ENCODE results near the gene TAP1.
A peak's percentile ranks its signal among the peaks of the same experiment; 100 is the strongest.

TAP1 gene

GRCh38 chr6:32838114-32838958 is 15.2 kb downstream of the TAP1 start, which contains the start of gene TAP2:
TSS of gene TAP2 (minus strand) at chr6:32838739. CDS start at chr6:32838233, 506 bp downstream.
- Histone ChIP-seq H3K36me3 (ENCODE audit: control insufficient read depth, low read length) (peaks cover 60% of the 10 kb centered on the region), H3K9me3 (ENCODE audit: control insufficient read depth, insufficient read depth, low read length) (no peaks in the 10 kb centered on the region), H3K27me3 (ENCODE audit: control insufficient read depth, low read length) (no peaks in the 10 kb centered on the region), H3K4me2 (ENCODE audit: low read length) (peak within 1 kb of the TSS; percentile 75), H3K4me1 (ENCODE audit: control insufficient read depth, low read length) (peaks cover 31% of the 10 kb centered on the region), H3K27ac (ENCODE audit: low read depth, low read length) (peak within 1 kb of the TSS; percentile 28), H3K4me3 (ENCODE audit: low read length) (peak within 1 kb of the TSS; percentile 74), H3K9me2 (replicated peaks; ENCODE audit: control insufficient read depth, low read length) (no peaks in the 10 kb centered on the region), H3K79me2 (ENCODE audit: control insufficient read depth, low read length) (peaks cover 19% of the 10 kb centered on the region), H3F3A (ENCODE audit: control insufficient read depth, insufficient read depth) (0 out of 2 replicates have a peak, but pooled peaks cover 4% of the 10 kb centered on the region), H4K20me1 (ENCODE audit: control insufficient read depth, insufficient read depth, low read depth, low read length) (no peaks in the 10 kb centered on the region)
- TF ChIP-seq EZH2phosphoT487 (IDR thresholded peaks at IDR 0.05; ENCODE audit: borderline replicate concordance, low read length): no peak
- TF ChIP-seq, protein P1, sequence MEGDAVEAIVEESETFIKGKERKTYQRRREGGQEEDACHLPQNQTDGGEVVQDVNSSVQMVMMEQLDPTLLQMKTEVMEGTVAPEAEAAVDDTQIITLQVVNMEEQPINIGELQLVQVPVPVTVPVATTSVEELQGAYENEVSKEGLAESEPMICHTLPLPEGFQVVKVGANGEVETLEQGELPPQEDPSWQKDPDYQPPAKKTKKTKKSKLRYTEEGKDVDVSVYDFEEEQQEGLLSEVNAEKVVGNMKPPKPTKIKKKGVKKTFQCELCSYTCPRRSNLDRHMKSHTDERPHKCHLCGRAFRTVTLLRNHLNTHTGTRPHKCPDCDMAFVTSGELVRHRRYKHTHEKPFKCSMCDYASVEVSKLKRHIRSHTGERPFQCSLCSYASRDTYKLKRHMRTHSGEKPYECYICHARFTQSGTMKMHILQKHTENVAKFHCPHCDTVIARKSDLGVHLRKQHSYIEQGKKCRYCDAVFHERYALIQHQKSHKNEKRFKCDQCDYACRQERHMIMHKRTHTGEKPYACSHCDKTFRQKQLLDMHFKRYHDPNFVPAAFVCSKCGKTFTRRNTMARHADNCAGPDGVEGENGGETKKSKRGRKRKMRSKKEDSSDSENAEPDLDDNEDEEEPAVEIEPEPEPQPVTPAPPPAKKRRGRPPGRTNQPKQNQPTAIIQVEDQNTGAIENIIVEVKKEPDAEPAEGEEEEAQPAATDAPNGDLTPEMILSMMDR (IDR thresholded peaks at IDR 0.05; ENCODE audit: low read depth, low read length, poor library complexity, severe bottlenecking): peak; percentile 90

DNA sequence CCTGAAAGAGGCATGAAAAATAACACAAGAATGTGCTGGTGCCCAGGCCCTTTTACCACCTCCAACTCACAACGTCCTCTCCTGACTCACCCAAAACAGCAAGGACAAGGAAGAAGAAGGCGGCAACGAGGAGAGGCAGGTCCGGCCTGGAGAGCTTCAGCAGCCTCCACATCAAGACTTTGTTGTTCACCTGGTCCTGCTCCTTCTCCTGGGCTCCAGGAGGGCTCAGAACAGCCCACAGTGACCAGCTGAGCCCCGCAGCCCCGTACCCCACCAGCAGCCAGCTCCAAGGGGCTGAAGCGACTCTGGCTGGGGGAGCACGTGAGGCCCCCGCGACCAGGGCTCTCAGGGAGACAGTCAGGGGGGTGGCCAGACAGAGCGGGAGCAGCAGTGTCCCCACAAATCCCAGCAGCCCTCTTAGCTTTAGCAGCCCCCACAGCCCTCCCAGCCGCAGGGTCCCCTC is 15.8 kb downstream of the TAP1 start:
- Histone ChIP-seq H3K27ac (ENCODE audit: low read depth, low read length) (peak overlapping the region; percentile 28; the same call in 1 of the 2 replicates), H3K9me3 (ENCODE audit: control insufficient read depth, insufficient read depth, low read length) (no peaks in the 10 kb centered on the region), H3K4me3 (ENCODE audit: low read length) (peak overlapping the region; percentile 74), H3K9me2 (replicated peaks; ENCODE audit: control insufficient read depth, low read length) (no peaks in the 10 kb centered on the region), H3K36me3 (ENCODE audit: control insufficient read depth, low read length) (peaks cover 63% of the 10 kb centered on the region), H3K4me1 (ENCODE audit: control insufficient read depth, low read length) (peaks cover 24% of the 10 kb centered on the region), H3F3A (ENCODE audit: control insufficient read depth, insufficient read depth) (no peaks in the 10 kb centered on the region), H3K27me3 (ENCODE audit: control insufficient read depth, low read length) (no peaks in the 10 kb centered on the region), H3K4me2 (ENCODE audit: low read length) (peak overlapping the region; percentile 75), H3K79me2 (ENCODE audit: control insufficient read depth, low read length) (peaks cover 17% of the 10 kb centered on the region), H4K20me1 (ENCODE audit: control insufficient read depth, insufficient read depth, low read depth, low read length) (no peaks in the 10 kb centered on the region)
- TF ChIP-seq EZH2phosphoT487 (IDR thresholded peaks at IDR 0.05; ENCODE audit: borderline replicate concordance, low read length): no peak
- TF ChIP-seq, protein P1 (IDR thresholded peaks at IDR 0.05; ENCODE audit: low read depth, low read length, poor library complexity, severe bottlenecking): no peak

GRCh38 chr6:32836873-32837272 is 16.6 kb downstream of the TAP1 start:
- peaks cover 22% of the 10 kb centered on the region for H3K4me1 ChIP-seq (ENCODE audit: control insufficient read depth, low read length)
- no peaks in the 10 kb centered on the region for H3F3A ChIP-seq (ENCODE audit: control insufficient read depth, insufficient read depth)
- no peaks in the 10 kb centered on the region for H3K9me3 ChIP-seq (ENCODE audit: control insufficient read depth, insufficient read depth, low read length)
- H3K4me2 ChIP-seq (ENCODE audit: low read length): peak overlapping the region; percentile 75
- no peak overlapping the region for H3K27ac ChIP-seq (ENCODE audit: low read depth, low read length)
- no peaks in the 10 kb centered on the region for H4K20me1 ChIP-seq (ENCODE audit: control insufficient read depth, insufficient read depth, low read depth, low read length)
- no peak for TF ChIP-seq EZH2phosphoT487 (IDR thresholded peaks at IDR 0.05; ENCODE audit: borderline replicate concordance, low read length)
- TF ChIP-seq, protein P1 (IDR thresholded peaks at IDR 0.05; ENCODE audit: low read depth, low read length, poor library complexity, severe bottlenecking): no peak
- peaks cover 17% of the 10 kb centered on the region for H3K79me2 ChIP-seq (ENCODE audit: control insufficient read depth, low read length)
- peak overlapping the region; percentile 74 for H3K4me3 ChIP-seq (ENCODE audit: low read length)
- H3K36me3 ChIP-seq (ENCODE audit: control insufficient read depth, low read length): peaks cover 59% of the 10 kb centered on the region
- no peaks in the 10 kb centered on the region for H3K9me2 ChIP-seq (replicated peaks; ENCODE audit: control insufficient read depth, low read length)
- no peaks in the 10 kb centered on the region for H3K27me3 ChIP-seq (ENCODE audit: control insufficient read depth, low read length)
